HEK293 (cell line): Measurements from ENCODE around the gene MCF2L.

Experiments used
- CTCF ChIA-PET: fragments of 350-600 bp; formaldehyde crosslinking; extraction: SDS; loops from one replicate; lab custom pipeline; 2021; ENCODE audit warnings: antibody characterized with exemption; lab: Yijun Ruan, JAX
- POLR2A ChIA-PET: fragments of 300-600 bp; formaldehyde crosslinking; extraction: SDS; loops from one replicate; lab custom pipeline; 2020; ENCODE audit warnings: antibody characterized with exemption, inconsistent platforms; lab: Yijun Ruan, JAX
- H3K27ac ChIP-seq: fragments of 200-500 bp; sonication (Bioruptor generic); 2 replicates; pipeline ENCODE4 v1.5.1; 2014; ENCODE audit warnings: low read depth, low read length, control low read depth, inconsistent platforms; ENCODE audit errors: extremely low read depth
- H3K36me3 ChIP-seq, 2 experiments: fragments of 200-500 bp in 1 of 2; sonication (Bioruptor generic) in 1 of 2; 1 replicate in 1 of 2; 2 replicates in 1 of 2; pipeline ENCODE4 v1.5.1; 2014 to 2017; ENCODE audit warnings: inconsistent platforms in 2 of 2, low read length in 2 of 2; ENCODE audit not compliant: control insufficient read depth in 2 of 2, insufficient read depth in 1 of 2
- H3K4me1 ChIP-seq: fragments of 200-500 bp; sonication (Bioruptor generic); 2 replicates; pipeline ENCODE4 v1.5.1; 2014; ENCODE audit warnings: mild to moderate bottlenecking, low read length, inconsistent platforms; ENCODE audit not compliant: control insufficient read depth, insufficient read depth
- H3K4me3 ChIP-seq: 2 replicates; pipeline ENCODE4 v1.5.1; 2011; ENCODE audit warnings: low read depth, mild to moderate bottlenecking, control low read depth, low read length, moderate library complexity
- H3K9me3 ChIP-seq: fragments of 200-500 bp; sonication (Bioruptor generic); 2 replicates; pipeline ENCODE4 v1.5.1; 2014; ENCODE audit warnings: low read depth, low read length, inconsistent platforms; ENCODE audit not compliant: control insufficient read depth, insufficient read depth
- SCRT1 ChIP-seq: fragments of 450-650 bp; formaldehyde crosslinking; IDR thresholded peaks from 2 replicates; pipeline ENCODE4 v1.5.1; 2016; ENCODE audit warnings: missing biosample characterization, missing genetic modification characterization, borderline replicate concordance
- SCRT2 ChIP-seq: fragments of 450-650 bp; formaldehyde crosslinking; IDR thresholded peaks from 2 replicates; pipeline ENCODE4 v1.5.1; 2016; ENCODE audit warnings: missing biosample characterization, missing genetic modification characterization
- ZNF202 ChIP-seq: fragments of 450-650 bp; formaldehyde crosslinking; IDR thresholded peaks from 2 replicates; pipeline ENCODE4 v1.5.1; 2016; ENCODE audit warnings: missing biosample characterization, missing genetic modification characterization, borderline replicate concordance
- ZNF214 ChIP-seq: fragments of 450-650 bp; formaldehyde crosslinking; IDR thresholded peaks from 2 replicates; pipeline ENCODE4 v1.5.1; 2017; ENCODE audit warnings: missing biosample characterization, mild to moderate bottlenecking, missing genetic modification characterization, borderline replicate concordance
- ZNF596 ChIP-seq: fragments of 450-650 bp; IDR thresholded peaks from 2 replicates; pipeline ENCODE4 v1.5.0; 2018; ENCODE audit warnings: missing biosample characterization, mild to moderate bottlenecking, missing genetic modification characterization, moderate library complexity
- ZNF626 ChIP-seq: fragments of 450-650 bp; sonication (Bioruptor Pico); formaldehyde crosslinking; IDR thresholded peaks from 2 replicates; pipeline ENCODE4 v1.5.1; 2018; ENCODE audit warnings: missing biosample characterization, missing genetic modification characterization, inconsistent platforms
- ZNF629 ChIP-seq: fragments of 450-650 bp; formaldehyde crosslinking; IDR thresholded peaks from 2 replicates; pipeline ENCODE4 v1.5.1; 2017; ENCODE audit warnings: missing biosample characterization, missing genetic modification characterization
- TF ChIP-seq, protein P1 (sequence below): fragments of 450-650 bp; formaldehyde crosslinking; IDR thresholded peaks from 2 replicates; pipeline ENCODE4 v1.5.1; 2016; ENCODE audit warnings: missing biosample characterization, missing genetic modification characterization
- TF ChIP-seq, protein P2 (sequence below): fragments of 450-650 bp; formaldehyde crosslinking; IDR thresholded peaks from 2 replicates; pipeline ENCODE4 v1.5.0; 2017; ENCODE audit warnings: missing biosample characterization, missing genetic modification characterization, borderline replicate concordance
- TF ChIP-seq, protein P3 (sequence below): fragments of 450-650 bp; formaldehyde crosslinking; IDR thresholded peaks from 2 replicates; pipeline ENCODE4 v1.5.1; 2016; ENCODE audit warnings: missing biosample characterization, missing genetic modification characterization
- TF ChIP-seq, protein P4 (sequence below): fragments of 450-650 bp; formaldehyde crosslinking; IDR thresholded peaks from 2 replicates; pipeline ENCODE4 v1.5.1; 2016; ENCODE audit warnings: missing biosample characterization, missing genetic modification characterization, borderline replicate concordance
- TF ChIP-seq, protein P5 (sequence below): fragments of 450-650 bp; formaldehyde crosslinking; IDR thresholded peaks from 2 replicates; pipeline ENCODE4 v1.5.1; 2016; ENCODE audit warnings: missing biosample characterization, missing genetic modification characterization
- TF ChIP-seq, protein P6 (sequence below): fragments of 450-650 bp; formaldehyde crosslinking; IDR thresholded peaks from 2 replicates; pipeline ENCODE4 v1.5.1; 2016; ENCODE audit warnings: missing biosample characterization, missing genetic modification characterization

MCF2L gene

DNA sequence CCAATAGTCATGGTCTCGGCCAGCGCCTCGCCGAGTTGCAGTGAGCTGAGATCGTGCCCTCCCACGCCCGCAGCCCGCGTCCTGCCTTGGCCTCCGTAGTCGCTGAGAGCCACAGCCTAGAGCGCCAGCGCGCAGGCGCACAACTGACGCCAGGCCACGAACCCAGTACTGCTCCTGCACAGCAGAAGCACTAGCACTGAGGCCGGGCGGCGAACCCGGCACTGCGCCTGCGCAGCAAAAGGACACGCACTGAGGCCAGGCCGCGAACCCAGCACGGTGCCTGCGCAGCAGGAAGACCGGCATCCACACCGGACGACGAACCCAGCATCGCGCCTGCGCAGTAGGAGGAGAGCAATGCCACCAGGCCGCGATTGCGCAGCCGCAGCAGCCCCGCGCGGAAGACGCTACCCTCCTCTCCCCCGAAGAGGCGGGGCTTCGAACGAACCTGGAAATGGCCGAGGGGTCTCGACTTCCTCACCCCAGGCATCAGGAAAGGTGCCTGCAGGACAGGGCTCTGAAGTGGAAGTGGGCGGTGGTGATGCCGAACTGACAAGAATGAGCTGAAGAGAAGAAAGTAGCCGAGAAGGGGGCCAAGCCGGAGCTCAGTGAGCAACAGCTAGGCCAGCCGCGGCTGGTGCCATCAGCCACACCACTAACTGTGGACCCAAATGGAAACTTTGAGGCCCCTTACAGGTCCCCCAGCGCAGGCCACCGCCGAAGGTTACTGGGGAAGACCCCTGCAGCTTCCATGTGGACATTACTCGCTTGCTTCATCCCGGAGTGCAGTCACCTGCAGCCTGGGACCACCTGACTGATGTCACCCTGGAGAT is 161.1 kb downstream of the MCF2L start:
- Histone ChIP-seq H3K4me3 (no peak overlapping the region), H3K36me3 (no peaks in the 10 kb centered on the region), H3K27ac (no peak overlapping the region), H3K9me3 (no peaks in the 10 kb centered on the region), H3K4me1 (no peaks in the 10 kb centered on the region)
- CTCF ChIA-PET = no interaction called here
- TF ChIP-seq, protein P1, sequence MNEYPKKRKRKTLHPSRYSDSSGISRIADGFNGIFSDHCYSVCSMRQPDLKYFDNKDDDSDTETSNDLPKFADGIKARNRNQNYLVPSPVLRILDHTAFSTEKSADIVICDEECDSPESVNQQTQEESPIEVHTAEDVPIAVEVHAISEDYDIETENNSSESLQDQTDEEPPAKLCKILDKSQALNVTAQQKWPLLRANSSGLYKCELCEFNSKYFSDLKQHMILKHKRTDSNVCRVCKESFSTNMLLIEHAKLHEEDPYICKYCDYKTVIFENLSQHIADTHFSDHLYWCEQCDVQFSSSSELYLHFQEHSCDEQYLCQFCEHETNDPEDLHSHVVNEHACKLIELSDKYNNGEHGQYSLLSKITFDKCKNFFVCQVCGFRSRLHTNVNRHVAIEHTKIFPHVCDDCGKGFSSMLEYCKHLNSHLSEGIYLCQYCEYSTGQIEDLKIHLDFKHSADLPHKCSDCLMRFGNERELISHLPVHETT (tag by site-specific recombination) = no peak
- TF ChIP-seq ZNF596 (no peak), ZNF202 (tag by site-specific recombination) (no peak), SCRT1 (no peak), ZNF626 (tag by site-specific recombination) (no peak), ZNF629 (tag by site-specific recombination) (no peak), SCRT2 (no peak), ZNF214 (tag by site-specific recombination) (no peak)
- TF ChIP-seq, protein P2, sequence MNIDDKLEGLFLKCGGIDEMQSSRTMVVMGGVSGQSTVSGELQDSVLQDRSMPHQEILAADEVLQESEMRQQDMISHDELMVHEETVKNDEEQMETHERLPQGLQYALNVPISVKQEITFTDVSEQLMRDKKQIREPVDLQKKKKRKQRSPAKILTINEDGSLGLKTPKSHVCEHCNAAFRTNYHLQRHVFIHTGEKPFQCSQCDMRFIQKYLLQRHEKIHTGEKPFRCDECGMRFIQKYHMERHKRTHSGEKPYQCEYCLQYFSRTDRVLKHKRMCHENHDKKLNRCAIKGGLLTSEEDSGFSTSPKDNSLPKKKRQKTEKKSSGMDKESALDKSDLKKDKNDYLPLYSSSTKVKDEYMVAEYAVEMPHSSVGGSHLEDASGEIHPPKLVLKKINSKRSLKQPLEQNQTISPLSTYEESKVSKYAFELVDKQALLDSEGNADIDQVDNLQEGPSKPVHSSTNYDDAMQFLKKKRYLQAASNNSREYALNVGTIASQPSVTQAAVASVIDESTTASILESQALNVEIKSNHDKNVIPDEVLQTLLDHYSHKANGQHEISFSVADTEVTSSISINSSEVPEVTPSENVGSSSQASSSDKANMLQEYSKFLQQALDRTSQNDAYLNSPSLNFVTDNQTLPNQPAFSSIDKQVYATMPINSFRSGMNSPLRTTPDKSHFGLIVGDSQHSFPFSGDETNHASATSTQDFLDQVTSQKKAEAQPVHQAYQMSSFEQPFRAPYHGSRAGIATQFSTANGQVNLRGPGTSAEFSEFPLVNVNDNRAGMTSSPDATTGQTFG (tag by site-specific recombination) = no peak
- TF ChIP-seq, protein P3, sequence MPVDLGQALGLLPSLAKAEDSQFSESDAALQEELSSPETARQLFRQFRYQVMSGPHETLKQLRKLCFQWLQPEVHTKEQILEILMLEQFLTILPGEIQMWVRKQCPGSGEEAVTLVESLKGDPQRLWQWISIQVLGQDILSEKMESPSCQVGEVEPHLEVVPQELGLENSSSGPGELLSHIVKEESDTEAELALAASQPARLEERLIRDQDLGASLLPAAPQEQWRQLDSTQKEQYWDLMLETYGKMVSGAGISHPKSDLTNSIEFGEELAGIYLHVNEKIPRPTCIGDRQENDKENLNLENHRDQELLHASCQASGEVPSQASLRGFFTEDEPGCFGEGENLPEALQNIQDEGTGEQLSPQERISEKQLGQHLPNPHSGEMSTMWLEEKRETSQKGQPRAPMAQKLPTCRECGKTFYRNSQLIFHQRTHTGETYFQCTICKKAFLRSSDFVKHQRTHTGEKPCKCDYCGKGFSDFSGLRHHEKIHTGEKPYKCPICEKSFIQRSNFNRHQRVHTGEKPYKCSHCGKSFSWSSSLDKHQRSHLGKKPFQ = no peak
- TF ChIP-seq, protein P4, sequence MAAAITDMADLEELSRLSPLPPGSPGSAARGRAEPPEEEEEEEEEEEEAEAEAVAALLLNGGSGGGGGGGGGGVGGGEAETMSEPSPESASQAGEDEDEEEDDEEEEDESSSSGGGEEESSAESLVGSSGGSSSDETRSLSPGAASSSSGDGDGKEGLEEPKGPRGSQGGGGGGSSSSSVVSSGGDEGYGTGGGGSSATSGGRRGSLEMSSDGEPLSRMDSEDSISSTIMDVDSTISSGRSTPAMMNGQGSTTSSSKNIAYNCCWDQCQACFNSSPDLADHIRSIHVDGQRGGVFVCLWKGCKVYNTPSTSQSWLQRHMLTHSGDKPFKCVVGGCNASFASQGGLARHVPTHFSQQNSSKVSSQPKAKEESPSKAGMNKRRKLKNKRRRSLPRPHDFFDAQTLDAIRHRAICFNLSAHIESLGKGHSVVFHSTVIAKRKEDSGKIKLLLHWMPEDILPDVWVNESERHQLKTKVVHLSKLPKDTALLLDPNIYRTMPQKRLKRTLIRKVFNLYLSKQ (tag by site-specific recombination) = no peak
- TF ChIP-seq, protein P5, sequence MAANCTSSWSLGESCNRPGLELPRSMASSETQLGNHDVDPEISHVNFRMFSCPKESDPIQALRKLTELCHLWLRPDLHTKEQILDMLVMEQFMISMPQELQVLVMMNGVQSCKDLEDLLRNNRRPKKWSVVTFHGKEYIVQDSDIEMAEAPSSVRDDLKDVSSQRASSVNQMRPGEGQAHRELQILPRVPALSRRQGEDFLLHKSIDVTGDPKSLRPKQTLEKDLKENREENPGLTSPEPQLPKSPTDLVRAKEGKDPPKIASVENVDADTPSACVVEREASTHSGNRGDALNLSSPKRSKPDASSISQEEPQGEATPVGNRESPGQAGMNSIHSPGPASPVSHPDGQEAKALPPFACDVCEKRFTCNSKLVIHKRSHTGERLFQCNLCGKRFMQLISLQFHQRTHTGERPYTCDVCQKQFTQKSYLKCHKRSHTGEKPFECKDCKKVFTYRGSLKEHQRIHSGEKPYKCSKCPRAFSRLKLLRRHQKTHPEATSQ (tag by site-specific recombination) = no peak
- TF ChIP-seq, protein P6, sequence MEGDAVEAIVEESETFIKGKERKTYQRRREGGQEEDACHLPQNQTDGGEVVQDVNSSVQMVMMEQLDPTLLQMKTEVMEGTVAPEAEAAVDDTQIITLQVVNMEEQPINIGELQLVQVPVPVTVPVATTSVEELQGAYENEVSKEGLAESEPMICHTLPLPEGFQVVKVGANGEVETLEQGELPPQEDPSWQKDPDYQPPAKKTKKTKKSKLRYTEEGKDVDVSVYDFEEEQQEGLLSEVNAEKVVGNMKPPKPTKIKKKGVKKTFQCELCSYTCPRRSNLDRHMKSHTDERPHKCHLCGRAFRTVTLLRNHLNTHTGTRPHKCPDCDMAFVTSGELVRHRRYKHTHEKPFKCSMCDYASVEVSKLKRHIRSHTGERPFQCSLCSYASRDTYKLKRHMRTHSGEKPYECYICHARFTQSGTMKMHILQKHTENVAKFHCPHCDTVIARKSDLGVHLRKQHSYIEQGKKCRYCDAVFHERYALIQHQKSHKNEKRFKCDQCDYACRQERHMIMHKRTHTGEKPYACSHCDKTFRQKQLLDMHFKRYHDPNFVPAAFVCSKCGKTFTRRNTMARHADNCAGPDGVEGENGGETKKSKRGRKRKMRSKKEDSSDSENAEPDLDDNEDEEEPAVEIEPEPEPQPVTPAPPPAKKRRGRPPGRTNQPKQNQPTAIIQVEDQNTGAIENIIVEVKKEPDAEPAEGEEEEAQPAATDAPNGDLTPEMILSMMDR = no peak
- POLR2A ChIA-PET = no interaction called here
